Measurements from ENCODE around the gene UBE2E3. TPM values are rescaled to one million over a fixed set of nuclear protein-coding genes. Genes with fewer than 3 reads are reported as not detected.
"Not testable (repeated sequence)": the region's sequence is repeated elsewhere in the genome, so short reads cannot be mapped to it uniquely, and the experiment has no call there.

UBE2E3 gene
- total and polyA plus RNA-seq, 2 experiments from 2014 or later, result 111 to 112 TPM

GRCh38 chr2:181038796-181039195 is 58.4 kb downstream of the UBE2E3 start (continued):
- TF ChIP-seq ZNF114 (CRISPR knock-in tag; IDR thresholded peaks at IDR 0.05), result no peak
- TF ChIP-seq ZNF331 (CRISPR knock-in tag; IDR thresholded peaks at IDR 0.05; ENCODE audit: low read depth), result no peak
- no peak for TF ChIP-seq NANOG (IDR thresholded peaks at IDR 0.05; ENCODE audit: borderline replicate concordance)
- TF ChIP-seq POLR2AphosphoS5 (IDR thresholded peaks at IDR 0.05; ENCODE audit: low read depth), result no peak

- not testable (repeated sequence) for DNase-seq (ENCODE audit: low spot score); H3K27me3 ChIP-seq (ENCODE audit: insufficient read depth)
Observed at GRCh38 chr2:181040839-181041238, 60.4 kb downstream of the UBE2E3 start.

GRCh38 chr2:181041661-181042060 is 61.3 kb downstream of the UBE2E3 start:
- no peak for TF ChIP-seq POLR2AphosphoS5 (IDR thresholded peaks at IDR 0.05; ENCODE audit: low read depth)
- TF ChIP-seq EZH2 (IDR thresholded peaks at IDR 0.05; ENCODE audit: low read depth, unreplicated experiment), result no peak
- no peak for TF ChIP-seq STAT1 (IDR thresholded peaks at IDR 0.05; ENCODE audit: unreplicated experiment)
- TF ChIP-seq CTCF (conservative IDR thresholded peaks at IDR 0.05; ENCODE audit: low read depth in 2 of 2), result no peak
- TF ChIP-seq CREB1 (CRISPR knock-in tag; IDR thresholded peaks at IDR 0.05; ENCODE audit: low read depth), result no peak
- no peak for TF ChIP-seq NANOG (IDR thresholded peaks at IDR 0.05; ENCODE audit: borderline replicate concordance)
- TF ChIP-seq ETS1 (IDR thresholded peaks at IDR 0.05), result no peak
- TF ChIP-seq JUNB (IDR thresholded peaks at IDR 0.05; ENCODE audit: unreplicated experiment), result no peak
- no peak overlapping the region for H3K4me2 ChIP-seq
- Mint-ChIP-seq H3K27me3 (ENCODE audit: insufficient read depth, low read depth, poor library complexity) (peaks cover 2% of the 10 kb centered on the region), H3K27ac (no peak overlapping the region), H3K36me3 (ENCODE audit: low read depth) (no peaks in the 10 kb centered on the region), H3K4me1 (no peaks in the 10 kb centered on the region; the same call in 2 of the 3 replicates), H3K9me3 (no peaks in the 10 kb centered on the region), H3K4me3 (no peak overlapping the region)
- no peaks in the 10 kb centered on the region for H3K27me3 ChIP-seq (ENCODE audit: insufficient read depth)
- no peak overlapping the region for H3K27ac ChIP-seq (ENCODE audit: low read depth)
- H3K36me3 ChIP-seq (ENCODE audit: insufficient read depth), result no peaks in the 10 kb centered on the region
- ATAC-seq (no peak; the same call in 2 of the 3 replicates), DNase-seq (ENCODE audit: low spot score) (no peak)
- H3F3A ChIP-seq (replicated peaks; ENCODE audit: low read depth), result no peaks in the 10 kb centered on the region
- no peak overlapping the region for H2AFZ ChIP-seq
- H3K4me1 ChIP-seq (ENCODE audit: insufficient read depth), result no peaks in the 10 kb centered on the region
- no peak overlapping the region for H3K4me3 ChIP-seq
- H3K9me2 ChIP-seq (ENCODE audit: insufficient read depth), result no peaks in the 10 kb centered on the region
- peaks cover 97% of the 10 kb centered on the region for H3K79me2 ChIP-seq (replicated peaks; ENCODE audit: insufficient read depth)
- peaks cover 9% of the 10 kb centered on the region for H4K20me1 ChIP-seq (replicated peaks; ENCODE audit: insufficient read depth)

More at GRCh38 chr2:181040839-181041238, 60.4 kb downstream of the UBE2E3 start:
- not testable (repeated sequence) for H3K9me3 Mint-ChIP-seq; H3K4me2 ChIP-seq; H3K9me2 ChIP-seq (ENCODE audit: insufficient read depth); H3K4me3 ChIP-seq; H3F3A ChIP-seq (replicated peaks; ENCODE audit: low read depth); H3K27ac ChIP-seq (ENCODE audit: low read depth); H3K36me3 ChIP-seq (ENCODE audit: insufficient read depth); H3K4me1 Mint-ChIP-seq; H3K36me3 Mint-ChIP-seq (ENCODE audit: low read depth); H3K27ac Mint-ChIP-seq; H2AFZ ChIP-seq; H3K27me3 Mint-ChIP-seq (ENCODE audit: insufficient read depth, low read depth, poor library complexity); H3K4me1 ChIP-seq (ENCODE audit: insufficient read depth); H3K4me3 Mint-ChIP-seq; ATAC-seq
- peaks cover 97% of the 10 kb centered on the region for H3K79me2 ChIP-seq (replicated peaks; ENCODE audit: insufficient read depth)
- peaks cover 12% of the 10 kb centered on the region for H4K20me1 ChIP-seq (replicated peaks; ENCODE audit: insufficient read depth)

All from GM23338 (cell line).